Ecto neural progenitor cell (in vitro differentiated cells): ENCODE data around the gene FOXN3.

Experiments used
- DNase-seq: peaks from one replicate; pipeline ENCODE4 v3.0.0-alpha.2; 2018; ENCODE audit warnings: low spot score

Gene FOXN3

GRCh38 chr14:89331398-89331797, 85.6 kb downstream of the FOXN3 start:
- DNase-seq = no peak

GRCh38 chr14:89330236-89331002, 86.6 kb downstream of the FOXN3 start:
- no peak for DNase-seq

- DNase-seq = no peak
Measured at GRCh38 chr14:89327771-89328212, 89.2 kb downstream of the FOXN3 start.

- DNase-seq = no peak
Measured at GRCh38 chr14:89325959-89326358, 91.1 kb downstream of the FOXN3 start.

GRCh38 chr14:89325299-89325883, 91.6 kb downstream of the FOXN3 start:
- no peak for DNase-seq

GRCh38 chr14:89324501-89325298, 92.3 kb downstream of the FOXN3 start:
- no peak for DNase-seq

- DNase-seq = no peak
Measured at GRCh38 chr14:89320381-89321000, 96.5 kb downstream of the FOXN3 start.

GRCh38 chr14:89319687-89320086, 97.3 kb downstream of the FOXN3 start:
- no peak for DNase-seq

GRCh38 chr14:89317051-89317691, 99.9 kb downstream of the FOXN3 start:
- no peak for DNase-seq

- DNase-seq = no peak
Measured at GRCh38 chr14:89315493-89316470, 101.3 kb downstream of the FOXN3 start.

- no peak for DNase-seq
Measured at GRCh38 chr14:89314274-89314673, 102.8 kb downstream of the FOXN3 start.

GRCh38 chr14:89312932-89313331, 104.1 kb downstream of the FOXN3 start:
- no peak for DNase-seq

- DNase-seq = no peak
Measured at GRCh38 chr14:89310211-89310610, 106.8 kb downstream of the FOXN3 start.

- no peak for DNase-seq
Measured at GRCh38 chr14:89309670-89310177, 107.3 kb downstream of the FOXN3 start.

- DNase-seq = no peak
Measured at GRCh38 chr14:89308232-89308959, 108.6 kb downstream of the FOXN3 start.

- DNase-seq = no peak
Measured at GRCh38 chr14:89307409-89307808, 109.6 kb downstream of the FOXN3 start.

- no peak for DNase-seq
Measured at GRCh38 chr14:89304972-89305703, 111.9 kb downstream of the FOXN3 start.

GRCh38 chr14:89304561-89304960, 112.5 kb downstream of the FOXN3 start:
- DNase-seq = no peak
